GM12878 (cell line): ENCODE measurements around the gene TNKS1BP1. TPM values are rescaled to one million over a fixed set of nuclear protein-coding genes. Genes with fewer than 3 reads are reported as not detected.

Experiments used
- ATF2 ChIP-seq: IDR thresholded peaks from 2 replicates; pipeline ENCODE4 v1.6.1; 2012; ENCODE audit warnings: low read length, inconsistent platforms
- ATF3 ChIP-seq: IDR thresholded peaks from 2 replicates; pipeline ENCODE4 v1.6.1; 2011; ENCODE audit warnings: low read depth, mild to moderate bottlenecking, low read length, moderate library complexity, borderline replicate concordance; ENCODE audit errors: extremely low read depth
- BCL11A ChIP-seq: IDR thresholded peaks from 2 replicates; pipeline ENCODE4 v1.6.1; 2011; ENCODE audit warnings: low read depth, low read length
- BHLHE40 ChIP-seq, 2 experiments: fragments of 450-650 bp in 1 of 2; IDR thresholded peaks; 2 replicates each; pipeline ENCODE4 v1.6.1; 2011 to 2017; ENCODE audit warnings: low read depth in 2 of 2, borderline replicate concordance in 1 of 2, improper control_type of control experiment in 1 of 2, low read length in 1 of 2, mild to moderate bottlenecking in 1 of 2
- FOS ChIP-seq: IDR thresholded peaks from 3 replicates; pipeline ENCODE4 v1.6.1; 2011; ENCODE audit warnings: borderline replicate concordance; ENCODE audit not compliant: insufficient read length; ENCODE audit errors: extremely low read depth
- FOXM1 ChIP-seq: IDR thresholded peaks from 2 replicates; pipeline ENCODE4 v1.6.1; 2012; ENCODE audit warnings: low read depth, mild to moderate bottlenecking, inconsistent platforms, low read length, moderate library complexity
- GATAD2B ChIP-seq: fragments of 450-650 bp; conservative IDR thresholded peaks from 2 replicates; pipeline ENCODE4 v1.6.1; 2017; ENCODE audit warnings: low read depth, mild to moderate bottlenecking, moderate library complexity
- IKZF2 ChIP-seq, 2 experiments: fragments of 450-650 bp; IDR thresholded peaks; 2 replicates each; pipeline ENCODE4 v1.6.1; 2017; ENCODE audit warnings: mild to moderate bottlenecking in 2 of 2, moderate library complexity in 2 of 2
- LARP7 ChIP-seq: fragments of 450-650 bp; IDR thresholded peaks from 2 replicates; pipeline ENCODE4 v1.6.1; 2017; ENCODE audit warnings: mild to moderate bottlenecking
- MYC ChIP-seq: IDR thresholded peaks from 2 replicates; pipeline ENCODE4 v1.6.1; 2011; ENCODE audit warnings: mild to moderate bottlenecking, low read length, moderate library complexity, inconsistent platforms; ENCODE audit not compliant: insufficient read depth, insufficient replicate concordance, insufficient read length, severe bottlenecking
- NR2C1 ChIP-seq: fragments of 450-650 bp; IDR thresholded peaks from 2 replicates; pipeline ENCODE4 v1.6.1; 2017; ENCODE audit warnings: antibody characterized with exemption, mild to moderate bottlenecking, moderate library complexity
- PKNOX1 ChIP-seq: fragments of 450-650 bp; IDR thresholded peaks from 2 replicates; pipeline ENCODE4 v1.6.1; 2016; ENCODE audit warnings: mild to moderate bottlenecking
- PML ChIP-seq: IDR thresholded peaks from 2 replicates; pipeline ENCODE4 v1.6.1; 2012; ENCODE audit warnings: low read length, inconsistent platforms
- POLR2A ChIP-seq: IDR thresholded peaks from 2 replicates; pipeline ENCODE4 v1.6.1; 2011; ENCODE audit warnings: low read depth, mild to moderate bottlenecking, low read length
- POLR2AphosphoS5 ChIP-seq: IDR thresholded peaks from 2 replicates; pipeline ENCODE4 v1.6.1; 2011; ENCODE audit warnings: mild to moderate bottlenecking, low read length, inconsistent platforms
- RCOR1 ChIP-seq: conservative IDR thresholded peaks from 2 replicates; pipeline ENCODE4 v1.6.1; 2012; ENCODE audit warnings: low read depth, low read length, improper control_type of control experiment
- RELA ChIP-seq: fragments of 450-650 bp; IDR thresholded peaks from 2 replicates; pipeline ENCODE4 v1.8.0; 2014; ENCODE audit warnings: borderline replicate concordance; ENCODE audit not compliant: partially characterized antibody
- RFX5 ChIP-seq: IDR thresholded peaks from 2 replicates; pipeline ENCODE4 v1.6.1; 2011; ENCODE audit warnings: low read depth, low read length, improper control_type of control experiment
- SMAD1 ChIP-seq: fragments of 450-650 bp; IDR thresholded peaks from 2 replicates; pipeline ENCODE4 v1.6.1; 2018; ENCODE audit warnings: mild to moderate bottlenecking, low read depth; ENCODE audit not compliant: partially characterized antibody
- SMAD5 ChIP-seq: IDR thresholded peaks from 2 replicates; pipeline ENCODE4 v1.6.1; 2016; ENCODE audit warnings: antibody characterized with exemption, low read depth
- SMARCA5 ChIP-seq: fragments of 450-650 bp; IDR thresholded peaks from 2 replicates; pipeline ENCODE4 v1.6.1; 2017; ENCODE audit warnings: mild to moderate bottlenecking
- STAT1 ChIP-seq: fragments of 450-650 bp; conservative IDR thresholded peaks from 2 replicates; pipeline ENCODE4 v1.6.1; 2014; ENCODE audit warnings: antibody characterized with exemption, mild to moderate bottlenecking
- SUPT20H ChIP-seq: IDR thresholded peaks from 2 replicates; pipeline ENCODE4 v1.6.1; 2011; ENCODE audit warnings: low read depth, mild to moderate bottlenecking, low read length, moderate library complexity, borderline replicate concordance; ENCODE audit not compliant: control insufficient read depth
- ZNF24 ChIP-seq: fragments of 450-650 bp; IDR thresholded peaks from 2 replicates; pipeline ENCODE4 v1.6.1; 2017; ENCODE audit warnings: antibody characterized with exemption, mild to moderate bottlenecking
- ZNF274 ChIP-seq: IDR thresholded peaks from one replicate; pipeline ENCODE4 v1.8.0; 2011; ENCODE audit not compliant: insufficient read length, insufficient read depth
- ZNF384 ChIP-seq: IDR thresholded peaks from 2 replicates; pipeline ENCODE4 v1.6.1; 2012; ENCODE audit warnings: low read depth, mild to moderate bottlenecking, low read length, improper control_type of control experiment, borderline replicate concordance
- polyA plus RNA-seq, 11 experiments: library from polyadenylated mRNA; depleted of rRNA in 4 of 11; unstranded in 6 of 11; stranded (reverse) in 5 of 11; fragments of >200 nt; fragmentation: Nextera tagmentation in 4 of 11; fragmentation: Illumina TruSeq in 1 of 11; extraction: Ambion mirVana in 4 of 11; extraction: Trizol in 1 of 11; gene quantifications; 1 replicate in 1 of 11; 2 replicates in 10 of 11; pipeline versions ENCODE4 v1.2.1 to v1.2.3, GENCODE V29; 2011 to 2016; ENCODE audit warnings: inconsistent platforms in 2 of 11, missing spikeins in 2 of 11, low read depth in 1 of 11
- total RNA-seq, 4 experiments: library from RNA; depleted of rRNA in 3 of 4; stranded (reverse); fragments of >200 nt in 3 of 4; fragmentation: Illumina TruSeq in 1 of 4; extraction: Trizol in 1 of 4; gene quantifications; 2 replicates each; pipeline versions ENCODE4 v1.2.1 to v1.2.3, GENCODE V29; 2013 to 2021
- TF ChIP-seq, protein P1 (sequence below): IDR thresholded peaks from 2 replicates; pipeline ENCODE4 v1.6.1; 2011; ENCODE audit warnings: borderline replicate concordance, low read depth, mild to moderate bottlenecking, moderate library complexity, low read length; ENCODE audit not compliant: insufficient read depth, poor library complexity, severe bottlenecking

Gene TNKS1BP1
- total and polyA plus RNA-seq, 10 of the 15 experiments (the other 5 are each of a cell fraction or from before 2014, with no cell fraction given): 0.26 to 15.8 (median 4.3) TPM

GRCh38 chr11:57324886-57325734 is at the start of gene TNKS1BP1 (continued):
- no peak for TF ChIP-seq PKNOX1
- no peak for TF ChIP-seq ATF3
- no peak for TF ChIP-seq FOS
- TF ChIP-seq, protein P1, sequence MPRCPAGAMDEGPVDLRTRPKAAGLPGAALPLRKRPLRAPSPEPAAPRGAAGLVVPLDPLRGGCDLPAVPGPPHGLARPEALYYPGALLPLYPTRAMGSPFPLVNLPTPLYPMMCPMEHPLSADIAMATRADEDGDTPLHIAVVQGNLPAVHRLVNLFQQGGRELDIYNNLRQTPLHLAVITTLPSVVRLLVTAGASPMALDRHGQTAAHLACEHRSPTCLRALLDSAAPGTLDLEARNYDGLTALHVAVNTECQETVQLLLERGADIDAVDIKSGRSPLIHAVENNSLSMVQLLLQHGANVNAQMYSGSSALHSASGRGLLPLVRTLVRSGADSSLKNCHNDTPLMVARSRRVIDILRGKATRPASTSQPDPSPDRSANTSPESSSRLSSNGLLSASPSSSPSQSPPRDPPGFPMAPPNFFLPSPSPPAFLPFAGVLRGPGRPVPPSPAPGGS: no peak
- TF ChIP-seq SMAD1: no peak
- no peak for TF ChIP-seq RCOR1
- TF ChIP-seq ZNF274: no peak
- TF ChIP-seq NR2C1: peak; percentile 24
- no peak; the same call in 1 of the 2 replicates for TF ChIP-seq ATF2
- TF ChIP-seq FOXM1: no peak; the same call in 1 of the 2 replicates
- no peak; the same call in 1 of the 2 replicates for TF ChIP-seq STAT1
- no peak for TF ChIP-seq ZNF384
- peak; percentile 94 for TF ChIP-seq PML
- TF ChIP-seq BHLHE40 (IDR thresholded peaks at IDR 0.05; ENCODE audit: borderline replicate concordance in 1 of 2, low read depth in 2 of 2, low read length in 1 of 2): peak; percentile 58 to 86; a peak in 3 of 4 replicates
- no peak for TF ChIP-seq BCL11A
- TF ChIP-seq MYC: no peak
- no peak for TF ChIP-seq SMARCA5
- no peak for TF ChIP-seq RFX5
- TF ChIP-seq ZNF24: no peak
- TF ChIP-seq LARP7: 0 out of 2 replicates have a peak, but pooled peaks have one; percentile 14
- TF ChIP-seq SUPT20H: no peak
- no peak; the same call in 1 of the 2 replicates for TF ChIP-seq GATAD2B
- TF ChIP-seq SMAD5: peak; percentile 70; the same call in 1 of the 2 replicates
- no peak for TF ChIP-seq IKZF2 (IDR thresholded peaks at IDR 0.05)
- peak; percentile 90 for TF ChIP-seq POLR2A
- peak; percentile 87 for TF ChIP-seq POLR2AphosphoS5
- TF ChIP-seq RELA: peak; percentile 29
